HG03354 (cell line): ENCODE measurements around the gene CHAF1A.

ENCODE experiments used
- ATAC-seq: cut with Tn5 transposase; IDR thresholded peaks from one replicate; pipeline ENCODE4 v1.9.1; 2021; ENCODE audit warnings: mild to moderate bottlenecking; ENCODE audit not compliant: unreplicated experiment, poor library complexity, severe bottlenecking

The CHAF1A gene

DNA sequence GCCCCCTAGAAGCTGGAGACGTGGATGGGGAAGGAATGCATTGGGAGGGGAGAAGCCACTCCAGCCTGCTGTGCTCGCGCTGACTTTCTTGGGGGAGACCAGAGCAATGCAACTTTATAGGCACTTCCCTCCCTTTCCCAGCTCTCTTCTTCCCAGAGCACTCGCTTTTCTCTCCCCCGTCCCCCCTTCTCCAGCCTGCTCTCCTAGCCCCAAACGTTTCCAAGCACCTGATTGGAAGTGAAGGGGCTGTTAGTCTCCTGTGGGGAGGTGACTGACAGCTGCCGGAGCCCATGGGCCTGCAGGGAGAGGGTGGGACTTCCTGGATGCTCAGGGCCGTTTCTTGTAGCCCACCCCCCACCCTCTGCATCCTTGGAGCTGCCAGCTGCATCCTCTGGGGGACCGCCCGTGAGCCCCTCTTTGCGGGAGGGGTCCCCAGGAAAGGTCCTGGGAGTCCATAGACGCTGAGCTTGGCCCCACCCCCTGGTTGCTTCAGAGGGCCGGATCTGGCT, 72.1 kb downstream of the CHAF1A start:
- ATAC-seq = no peak

DNA sequence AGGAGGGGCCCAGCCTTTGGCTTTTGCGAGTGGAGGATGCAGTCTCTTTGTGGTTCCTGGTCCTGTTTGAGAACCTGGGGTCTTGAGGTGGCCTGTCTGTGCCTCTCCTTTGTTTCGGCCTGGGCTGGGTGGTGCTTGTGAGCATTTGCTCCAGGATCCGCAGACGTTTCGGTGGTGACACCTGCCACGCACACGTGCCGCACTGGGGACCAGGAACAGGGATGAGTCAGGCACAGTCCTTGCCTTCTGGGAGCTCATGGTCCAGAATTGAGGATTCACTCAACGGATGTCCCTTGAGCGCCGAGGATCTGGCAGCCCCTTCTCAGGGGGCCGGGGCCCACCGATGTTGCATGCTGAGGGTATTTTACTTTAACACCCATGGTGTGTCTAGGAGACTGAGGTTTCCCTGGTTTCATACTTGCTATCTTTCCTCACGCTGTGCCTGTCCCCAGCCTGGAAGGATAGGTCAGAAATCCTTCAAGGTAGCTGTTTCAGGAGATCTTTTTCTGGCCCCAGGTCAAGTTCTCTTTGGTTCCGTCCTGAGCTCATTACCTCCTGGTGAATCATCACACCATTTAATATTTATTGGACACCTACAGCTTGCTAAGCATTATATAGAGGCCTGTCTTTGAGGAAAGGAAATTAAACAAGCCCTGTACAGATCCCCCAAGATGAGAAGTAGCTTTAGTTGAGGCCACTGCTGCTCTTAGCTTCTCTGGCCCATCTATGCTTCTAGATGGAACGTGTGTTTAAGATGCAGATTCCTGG, 74.8 kb downstream of the CHAF1A start:
- no peak for ATAC-seq

DNA sequence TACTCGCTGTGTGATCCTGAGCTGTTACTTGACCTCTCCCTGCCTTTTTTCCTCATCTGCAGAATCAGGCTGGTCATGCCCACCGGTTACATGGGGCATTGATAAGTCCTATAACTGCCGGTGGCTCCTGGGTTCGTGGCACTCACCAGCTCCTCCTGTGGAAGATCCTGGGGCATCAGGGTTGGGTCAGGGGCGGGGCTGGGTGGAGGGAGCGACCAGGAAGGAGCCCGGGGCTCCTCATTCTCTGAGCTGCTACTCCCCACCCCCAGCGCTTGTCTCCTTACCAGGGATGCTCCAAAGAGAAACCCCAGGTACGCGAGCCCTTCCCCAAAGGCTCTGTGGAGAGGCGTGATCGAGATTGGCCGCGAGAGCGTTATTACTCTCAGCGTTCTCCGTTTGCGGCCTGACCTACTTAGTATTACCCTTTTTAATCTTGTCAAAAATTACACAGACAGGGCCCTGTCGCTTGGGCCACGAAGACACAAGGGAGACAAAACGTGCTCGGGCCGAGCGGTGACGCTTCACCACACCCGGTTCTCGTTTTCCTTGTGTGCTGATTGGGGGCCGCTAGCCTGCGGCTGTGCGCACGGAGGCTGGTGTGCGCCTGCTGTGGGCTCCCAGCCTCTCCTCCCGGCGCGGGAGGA, 80.4 kb downstream of the CHAF1A start:
- ATAC-seq = no peak

DNA sequence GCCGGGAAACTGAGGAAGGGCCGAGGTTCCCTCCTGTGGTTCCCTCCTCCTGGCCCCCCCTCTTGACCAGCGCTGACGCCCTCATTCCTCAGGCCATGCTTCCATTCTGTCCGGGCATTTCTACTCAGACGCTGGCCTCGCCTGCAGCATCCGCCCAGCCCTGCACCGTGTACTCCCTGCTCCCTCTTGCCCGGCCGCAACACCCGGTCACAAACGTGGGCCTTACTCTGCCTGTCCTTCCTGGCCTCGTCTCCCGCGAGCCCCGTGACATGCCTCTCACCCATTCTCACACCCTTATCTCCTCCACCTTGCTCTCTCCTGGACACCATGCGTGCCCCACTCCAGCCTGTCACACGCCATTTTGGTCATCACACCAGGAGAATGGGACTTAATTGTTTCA, 80.9 kb downstream of the CHAF1A start:
- no peak for ATAC-seq

DNA sequence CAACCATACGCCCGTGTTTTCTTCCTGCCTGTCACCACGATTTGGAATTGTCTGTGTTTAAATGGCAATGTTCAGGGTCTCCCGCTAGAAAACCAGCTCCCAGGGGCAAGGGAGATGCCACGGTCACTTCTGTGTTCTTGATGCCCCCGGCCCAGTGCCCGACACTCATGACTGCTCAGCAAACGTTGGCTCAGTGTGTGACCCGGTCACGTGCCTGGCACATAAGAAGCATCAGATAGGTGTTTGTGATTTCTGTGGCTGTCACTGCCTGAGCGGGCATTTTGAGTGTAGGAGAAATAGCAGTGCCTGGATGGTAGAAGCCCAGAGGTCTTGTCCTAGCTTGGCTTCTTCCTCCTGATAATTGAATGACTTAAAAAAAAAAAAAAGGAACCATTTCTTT, 85.1 kb downstream of the CHAF1A start:
- no peak for ATAC-seq

DNA sequence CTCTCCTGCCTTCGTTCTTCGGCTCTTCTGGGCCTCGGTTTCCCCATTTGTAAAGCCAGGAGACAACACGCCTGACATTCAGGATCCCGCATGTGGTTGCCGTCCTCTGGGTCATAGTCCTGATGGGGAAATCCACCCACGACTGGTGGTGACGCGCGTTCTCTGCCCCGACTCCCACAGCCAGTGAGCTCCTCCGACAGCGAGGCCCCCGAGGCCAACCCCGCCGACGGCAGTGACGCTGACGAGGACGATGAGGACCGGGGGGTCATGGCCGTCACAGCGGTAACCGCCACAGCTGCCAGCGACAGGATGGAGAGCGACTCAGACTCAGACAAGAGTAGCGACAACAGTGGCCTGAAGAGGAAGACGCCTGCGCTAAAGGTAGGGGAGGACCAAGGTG, 86.1 kb downstream of the CHAF1A start:
- no peak for ATAC-seq

DNA sequence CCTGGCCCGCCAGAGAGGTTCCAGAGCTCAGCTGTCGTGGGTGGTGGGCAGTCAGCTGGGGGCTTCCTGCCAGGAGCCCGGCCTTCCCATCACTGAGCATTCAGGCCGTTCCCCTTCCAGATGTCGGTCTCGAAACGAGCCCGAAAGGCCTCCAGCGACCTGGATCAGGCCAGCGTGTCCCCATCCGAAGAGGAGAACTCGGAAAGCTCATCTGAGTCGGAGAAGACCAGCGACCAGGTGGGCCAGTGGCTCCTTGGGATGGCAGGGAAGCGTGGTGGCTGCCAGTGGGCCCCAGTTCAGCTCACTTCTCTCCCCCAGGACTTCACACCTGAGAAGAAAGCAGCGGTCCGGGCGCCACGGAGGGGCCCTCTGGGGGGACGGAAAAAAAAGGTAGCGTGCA, 89.0 kb downstream of the CHAF1A start:
- ATAC-seq = no peak

DNA sequence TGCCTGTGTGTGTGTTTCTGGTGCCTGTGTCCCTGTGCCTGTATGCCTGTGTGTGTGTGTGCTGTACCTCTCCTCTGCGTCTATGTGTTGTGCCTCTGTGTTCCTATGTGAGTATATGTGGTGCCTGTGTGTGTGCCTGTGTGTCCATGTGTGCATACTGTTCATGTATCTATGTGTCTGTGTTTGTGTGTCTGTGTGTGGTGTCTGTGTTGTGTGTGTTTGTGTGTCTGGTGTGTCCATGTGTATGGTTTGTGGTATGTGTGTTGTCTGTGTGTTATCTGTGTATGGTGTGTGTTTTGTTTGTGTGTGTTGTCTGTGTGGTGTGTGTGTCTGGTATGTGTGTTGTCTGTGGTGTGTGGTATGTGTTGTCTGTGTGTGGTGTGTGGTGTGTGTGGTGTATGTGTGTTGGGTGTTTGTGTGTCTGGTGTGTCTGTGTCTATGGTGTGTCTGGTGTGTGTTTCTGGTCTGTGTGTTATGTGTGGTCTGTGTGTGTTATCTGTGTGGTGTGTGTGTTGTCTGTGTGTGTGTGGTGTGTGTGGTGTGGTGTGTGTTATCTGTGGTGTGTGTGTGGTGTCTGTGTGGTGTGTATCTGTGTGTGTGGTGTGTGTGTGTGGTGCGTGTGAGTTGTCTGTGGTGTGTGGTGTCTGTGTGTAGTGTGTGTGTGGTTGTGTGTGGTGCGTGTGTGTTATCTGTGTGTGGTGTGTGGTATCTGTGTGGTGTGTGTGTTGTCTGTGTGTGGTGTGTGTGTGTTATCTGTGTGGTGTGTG, 90.1 kb downstream of the CHAF1A start:
- ATAC-seq = no peak
